Limb (tissue), 2 donors: ENCODE results near the gene ZNF141.
A peak's percentile ranks its signal among the peaks of the same experiment; 100 is the strongest.
"Not testable (repeated sequence)": the region's sequence is repeated elsewhere in the genome, so short reads cannot be mapped to it uniquely, and the experiment has no call there.

Experiments
- DNase-seq, 2 donors: peaks; one replicate each; pipeline ENCODE4 v3.0.0-alpha.2; 2016; ENCODE audit errors: extremely low spot score in 2 of 2

Gene ZNF141

GRCh38 chr4:337143-337931, at the start of gene ZNF141:
Gene ZNF141 (plus strand): TSS chr4:337814. CDS start chr4:337984, 170 bp downstream.
- peak; percentile 97 to 98 for DNase-seq

GRCh38 chr4:288891-289290, 48.7 kb upstream of the ZNF141 start:
- no peak for DNase-seq

- DNase-seq: no peak
These were observed 42.9 kb upstream of the ZNF141 start for GRCh38 chr4:294732-295131.

GRCh38 chr4:302381-302780, 35.2 kb upstream of the ZNF141 start:
- DNase-seq: no peak

- not testable (repeated sequence) for DNase-seq
These were observed 33.1 kb upstream of the ZNF141 start for GRCh38 chr4:304516-304915.

- peak; percentile 76 to 80 for DNase-seq
These were observed 32.5 kb upstream of the ZNF141 start, which contains the start of gene ZNF732 for GRCh38 chr4:304969-305680. Gene ZNF732 (minus strand): TSS chr4:305474. CDS start chr4:305310, 164 bp downstream.

- no peak for DNase-seq
These were observed 31.1 kb upstream of the ZNF141 start for GRCh38 chr4:306551-306961.

- DNase-seq: no peak
These were observed 27.8 kb upstream of the ZNF141 start for GRCh38 chr4:309807-310206.

- no peak for DNase-seq
These were observed 23.2 kb upstream of the ZNF141 start for GRCh38 chr4:314296-314903.

- DNase-seq: no peak
These were observed 8.9 kb upstream of the ZNF141 start for GRCh38 chr4:328729-329128.

- DNase-seq: no peak
These were observed 2.1 kb upstream of the ZNF141 start for GRCh38 chr4:335515-335914.

- no peak for DNase-seq
These were observed 1.3 kb upstream of the ZNF141 start for GRCh38 chr4:336099-336892.

GRCh38 chr4:336893-337142, 796 bp upstream of the ZNF141 start:
- peak in 1 of 2 donors; percentile 9 for DNase-seq

- DNase-seq: peak in 1 of 2 donors; percentile 33
These were observed 531 bp downstream of the ZNF141 start for GRCh38 chr4:337932-338758.

- DNase-seq: no peak
These were observed 1.1 kb downstream of the ZNF141 start for GRCh38 chr4:338759-339097.

GRCh38 chr4:340011-340410, 2.4 kb downstream of the ZNF141 start:
- DNase-seq: no peak

- DNase-seq: no peak
These were observed 35.6 kb downstream of the ZNF141 start for GRCh38 chr4:373062-373839.

GRCh38 chr4:374298-375160, 36.9 kb downstream of the ZNF141 start:
- DNase-seq: no peak

GRCh38 chr4:384311-385010, 46.8 kb downstream of the ZNF141 start:
- DNase-seq: no peak
